Mammary epithelial cell (primary cell): ENCODE measurements around the gene TSHR.

ENCODE experiments used
- EZH2 ChIP-seq: IDR thresholded peaks from 2 replicates; pipeline ENCODE4 v1.6.1; 2012; ENCODE audit warnings: low read length, inconsistent platforms, borderline replicate concordance
- TF ChIP-seq, protein P1 (sequence below), 2 donors: IDR thresholded peaks in 1 of 2; conservative IDR thresholded peaks in 1 of 2; 2 replicates each; pipeline ENCODE4 v1.5.1; 2011 to 2012; ENCODE audit warnings: inconsistent platforms in 2 of 2, low read length in 2 of 2, mild to moderate bottlenecking in 2 of 2, control low read depth in 1 of 2, low read depth in 1 of 2; ENCODE audit not compliant: insufficient read depth in 1 of 2; ENCODE audit errors: extremely low read depth in 1 of 2

DNA sequence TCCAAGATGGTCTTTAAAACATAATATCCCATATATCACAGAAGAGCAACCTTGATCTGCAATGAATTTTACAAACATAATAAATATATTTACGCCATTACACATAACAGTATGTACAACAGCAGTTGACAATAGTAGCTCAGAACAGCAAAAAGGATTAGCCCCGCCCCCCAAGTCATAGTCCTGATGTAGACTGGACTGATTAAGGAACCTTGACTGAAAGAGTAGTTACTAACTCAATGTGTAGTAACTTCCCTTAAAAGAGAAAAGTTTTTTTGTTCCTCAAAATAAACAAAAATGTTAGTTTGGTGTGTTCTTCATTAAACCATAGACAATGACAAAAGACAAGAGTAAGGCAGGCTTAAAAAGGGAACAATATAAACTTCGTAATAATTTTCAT is 220.8 kb downstream of the TSHR start:
- TF ChIP-seq, protein P1, sequence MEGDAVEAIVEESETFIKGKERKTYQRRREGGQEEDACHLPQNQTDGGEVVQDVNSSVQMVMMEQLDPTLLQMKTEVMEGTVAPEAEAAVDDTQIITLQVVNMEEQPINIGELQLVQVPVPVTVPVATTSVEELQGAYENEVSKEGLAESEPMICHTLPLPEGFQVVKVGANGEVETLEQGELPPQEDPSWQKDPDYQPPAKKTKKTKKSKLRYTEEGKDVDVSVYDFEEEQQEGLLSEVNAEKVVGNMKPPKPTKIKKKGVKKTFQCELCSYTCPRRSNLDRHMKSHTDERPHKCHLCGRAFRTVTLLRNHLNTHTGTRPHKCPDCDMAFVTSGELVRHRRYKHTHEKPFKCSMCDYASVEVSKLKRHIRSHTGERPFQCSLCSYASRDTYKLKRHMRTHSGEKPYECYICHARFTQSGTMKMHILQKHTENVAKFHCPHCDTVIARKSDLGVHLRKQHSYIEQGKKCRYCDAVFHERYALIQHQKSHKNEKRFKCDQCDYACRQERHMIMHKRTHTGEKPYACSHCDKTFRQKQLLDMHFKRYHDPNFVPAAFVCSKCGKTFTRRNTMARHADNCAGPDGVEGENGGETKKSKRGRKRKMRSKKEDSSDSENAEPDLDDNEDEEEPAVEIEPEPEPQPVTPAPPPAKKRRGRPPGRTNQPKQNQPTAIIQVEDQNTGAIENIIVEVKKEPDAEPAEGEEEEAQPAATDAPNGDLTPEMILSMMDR (conservative IDR thresholded peaks at IDR 0.05 in 1 of 2, IDR thresholded peaks at IDR 0.05 in 1 of 2; ENCODE audit: extremely low read depth in 1 of 2, insufficient read depth in 1 of 2, low read depth in 1 of 2, low read length in 2 of 2) = no peak
- no peak for TF ChIP-seq EZH2
